Measurements from ENCODE around the gene GPR158. TPM values are rescaled to one million over a fixed set of nuclear protein-coding genes. Genes with fewer than 3 reads are reported as not detected.
A peak's percentile ranks its signal among the peaks of the same experiment; 100 is the strongest.

GPR158 gene
- total and polyA plus RNA-seq, 2 experiments from 2014 or later: 0.18 to 0.61 TPM

DNA sequence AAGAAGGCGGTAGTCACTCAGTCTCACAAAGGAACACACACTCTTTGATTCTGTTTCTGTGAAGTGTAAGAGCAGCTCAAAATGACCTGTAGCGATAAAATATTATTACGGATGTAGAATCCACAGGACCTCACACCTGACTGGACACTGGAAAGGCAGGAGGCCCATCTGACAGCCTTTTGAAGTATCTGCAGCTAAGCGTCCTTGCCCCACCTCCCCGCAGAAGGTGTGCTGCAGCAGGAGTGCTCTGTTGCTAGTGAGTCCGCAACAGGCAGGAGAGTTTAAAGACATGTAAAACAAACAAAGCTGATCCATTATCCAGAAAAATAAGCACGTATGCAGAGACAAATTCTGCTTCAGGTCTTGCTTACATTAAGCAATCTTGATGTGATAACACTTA is 355.5 kb downstream of the GPR158 start:
- no peak overlapping the region for H3K4me3 ChIP-seq
- no peaks in the 10 kb centered on the region for H3K36me3 ChIP-seq
- no peak for DNase-seq (ENCODE audit: low read depth in 1 of 2, low spot score in 1 of 2)
- no peak overlapping the region for H3K27ac ChIP-seq
- TF ChIP-seq, protein P1, sequence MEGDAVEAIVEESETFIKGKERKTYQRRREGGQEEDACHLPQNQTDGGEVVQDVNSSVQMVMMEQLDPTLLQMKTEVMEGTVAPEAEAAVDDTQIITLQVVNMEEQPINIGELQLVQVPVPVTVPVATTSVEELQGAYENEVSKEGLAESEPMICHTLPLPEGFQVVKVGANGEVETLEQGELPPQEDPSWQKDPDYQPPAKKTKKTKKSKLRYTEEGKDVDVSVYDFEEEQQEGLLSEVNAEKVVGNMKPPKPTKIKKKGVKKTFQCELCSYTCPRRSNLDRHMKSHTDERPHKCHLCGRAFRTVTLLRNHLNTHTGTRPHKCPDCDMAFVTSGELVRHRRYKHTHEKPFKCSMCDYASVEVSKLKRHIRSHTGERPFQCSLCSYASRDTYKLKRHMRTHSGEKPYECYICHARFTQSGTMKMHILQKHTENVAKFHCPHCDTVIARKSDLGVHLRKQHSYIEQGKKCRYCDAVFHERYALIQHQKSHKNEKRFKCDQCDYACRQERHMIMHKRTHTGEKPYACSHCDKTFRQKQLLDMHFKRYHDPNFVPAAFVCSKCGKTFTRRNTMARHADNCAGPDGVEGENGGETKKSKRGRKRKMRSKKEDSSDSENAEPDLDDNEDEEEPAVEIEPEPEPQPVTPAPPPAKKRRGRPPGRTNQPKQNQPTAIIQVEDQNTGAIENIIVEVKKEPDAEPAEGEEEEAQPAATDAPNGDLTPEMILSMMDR (IDR thresholded peaks at IDR 0.05; ENCODE audit: low read depth, low read length): no peak
- no peaks in the 10 kb centered on the region for H3K4me1 ChIP-seq (ENCODE audit: low read depth)
- no peaks in the 10 kb centered on the region for H3K9me3 ChIP-seq (ENCODE audit: low read depth)
- H3K27me3 ChIP-seq: no peaks in the 10 kb centered on the region

DNA sequence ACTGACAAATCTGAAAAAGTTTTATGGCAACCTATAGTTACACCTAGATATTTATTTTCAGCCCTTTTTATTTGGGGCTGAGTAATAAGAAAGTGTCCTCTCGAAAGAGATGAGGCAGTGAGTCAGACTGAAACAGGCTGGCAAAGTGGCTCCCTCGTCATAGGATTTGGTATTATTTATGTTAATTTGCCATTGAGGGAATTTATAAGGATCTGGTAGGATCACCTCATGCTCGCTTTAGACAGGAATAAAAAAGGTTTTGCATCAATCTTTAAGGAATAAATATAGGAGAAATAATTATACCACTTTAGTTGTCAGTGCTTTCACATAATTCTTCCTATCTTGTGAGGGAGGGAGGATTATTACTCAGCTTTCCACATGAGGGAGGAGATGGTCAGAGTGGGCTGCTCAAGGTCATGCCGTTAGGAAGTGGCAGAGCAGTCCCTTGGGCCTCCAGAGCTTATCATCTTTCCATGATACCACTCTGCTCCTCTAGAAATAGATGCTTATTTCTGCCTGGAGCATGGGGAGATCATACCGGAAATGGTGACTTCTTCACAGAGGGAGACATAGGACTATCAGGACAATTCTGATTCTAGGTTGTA is 356.8 kb downstream of the GPR158 start:
- Histone ChIP-seq H3K4me3 (no peak overlapping the region), H3K9me3 (ENCODE audit: low read depth) (no peaks in the 10 kb centered on the region), H3K36me3 (no peaks in the 10 kb centered on the region), H3K4me1 (ENCODE audit: low read depth) (no peaks in the 10 kb centered on the region), H3K27ac (no peak overlapping the region), H3K27me3 (no peaks in the 10 kb centered on the region)
- no peak for DNase-seq (ENCODE audit: low read depth in 1 of 2, low spot score in 1 of 2)
- TF ChIP-seq, protein P1 (IDR thresholded peaks at IDR 0.05; ENCODE audit: low read depth, low read length): no peak

DNA sequence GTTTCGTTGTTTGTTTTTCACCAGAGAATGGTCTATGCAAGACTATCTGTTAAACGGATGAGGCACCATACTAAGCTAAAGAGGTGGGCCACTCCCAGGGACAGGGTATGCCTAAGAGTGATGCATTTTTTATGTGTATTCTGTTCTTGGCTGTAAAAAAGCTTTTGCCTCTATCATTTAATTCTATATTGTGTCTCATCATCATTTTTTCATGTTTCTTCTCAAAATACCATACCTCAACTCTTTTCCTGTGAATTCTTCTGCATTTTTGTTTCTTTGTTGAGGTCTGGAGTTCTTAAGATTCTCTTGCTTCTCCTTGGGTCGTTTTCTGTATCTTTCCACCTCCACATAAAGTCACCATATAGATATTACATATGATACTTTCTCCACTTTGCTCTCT is 357.4 kb downstream of the GPR158 start:
- no peaks in the 10 kb centered on the region for H3K4me1 ChIP-seq (ENCODE audit: low read depth)
- H3K4me3 ChIP-seq: no peak overlapping the region
- H3K27ac ChIP-seq: no peak overlapping the region
- H3K9me3 ChIP-seq (ENCODE audit: low read depth): no peaks in the 10 kb centered on the region
- H3K27me3 ChIP-seq: no peaks in the 10 kb centered on the region
- no peaks in the 10 kb centered on the region for H3K36me3 ChIP-seq
- DNase-seq (ENCODE audit: low read depth in 1 of 2, low spot score in 1 of 2): no peak
- TF ChIP-seq, protein P1 (IDR thresholded peaks at IDR 0.05; ENCODE audit: low read depth, low read length): no peak

DNA sequence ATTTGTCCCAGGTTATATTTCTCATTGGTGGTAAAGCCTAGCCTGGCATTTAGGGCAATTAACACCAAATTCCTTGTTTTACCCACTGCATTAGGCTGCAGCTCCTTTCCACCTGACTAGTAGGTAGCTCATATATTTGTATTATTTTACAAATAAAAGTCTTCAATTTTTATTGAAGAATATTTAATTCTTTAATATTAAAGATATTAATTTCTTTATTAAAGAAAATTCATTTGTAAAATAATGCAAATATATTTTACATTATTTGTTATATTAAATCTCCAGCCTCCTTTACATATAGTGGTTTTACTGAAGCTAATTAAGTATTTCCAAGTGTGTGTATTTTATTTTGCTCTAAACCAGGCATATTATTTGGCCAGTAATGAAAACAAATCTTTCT is 361.2 kb downstream of the GPR158 start:
- Histone ChIP-seq H3K9me3 (ENCODE audit: low read depth) (no peaks in the 10 kb centered on the region), H3K27ac (no peak overlapping the region), H3K4me1 (ENCODE audit: low read depth) (no peaks in the 10 kb centered on the region), H3K4me3 (no peak overlapping the region), H3K27me3 (no peaks in the 10 kb centered on the region), H3K36me3 (no peaks in the 10 kb centered on the region)
- DNase-seq (ENCODE audit: low read depth in 1 of 2, low spot score in 1 of 2): no peak
- TF ChIP-seq, protein P1 (IDR thresholded peaks at IDR 0.05; ENCODE audit: low read depth, low read length): no peak

DNA sequence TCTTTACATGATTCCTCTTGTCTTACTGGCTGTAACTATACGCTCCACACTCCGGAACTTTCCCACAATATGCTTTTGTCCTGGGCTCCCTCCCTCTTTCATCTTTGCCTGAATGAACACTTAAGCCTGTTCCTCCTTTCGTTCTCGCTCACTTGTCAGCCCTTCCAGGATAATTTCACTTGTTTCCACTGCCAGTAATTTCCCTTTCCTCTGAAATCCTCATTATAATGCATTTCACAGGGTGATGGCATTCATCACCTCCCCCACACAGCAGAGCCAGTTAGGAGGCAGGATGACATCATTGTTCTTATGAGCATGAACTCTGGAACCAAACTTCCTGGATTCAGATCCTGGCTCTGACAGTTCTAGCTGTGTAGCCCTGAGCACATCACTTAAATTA is 372.6 kb downstream of the GPR158 start:
- peaks cover 3% of the 10 kb centered on the region for H3K4me1 ChIP-seq (ENCODE audit: low read depth)
- TF ChIP-seq, protein P1 (IDR thresholded peaks at IDR 0.05; ENCODE audit: low read depth, low read length): no peak
- no peaks in the 10 kb centered on the region for H3K36me3 ChIP-seq
- H3K9me3 ChIP-seq (ENCODE audit: low read depth): no peaks in the 10 kb centered on the region
- no peak overlapping the region for H3K4me3 ChIP-seq
- no peaks in the 10 kb centered on the region for H3K27me3 ChIP-seq
- DNase-seq (ENCODE audit: low read depth in 1 of 2, low spot score in 1 of 2): peak in 1 of 2 donors; percentile 75
- H3K27ac ChIP-seq: no peak overlapping the region

All from cardiac muscle cell (in vitro differentiated cells and primary cell).